Activated effector memory CD4-positive, alpha-beta T cell treated with anti-CD3 and anti-CD28 coated beads, Interleukin-2, amount 50 U/mL, for 16 hours (primary cell): Measurements from ENCODE around the gene AFF1.
"Not testable (repeated sequence)": the region's sequence is repeated elsewhere in the genome, so short reads cannot be mapped to it uniquely, and the experiment has no call there.

Experiments
- DNase-seq: peaks from one replicate; pipeline ENCODE4 v3.0.0-alpha.2; 2020

The AFF1 gene

DNA sequence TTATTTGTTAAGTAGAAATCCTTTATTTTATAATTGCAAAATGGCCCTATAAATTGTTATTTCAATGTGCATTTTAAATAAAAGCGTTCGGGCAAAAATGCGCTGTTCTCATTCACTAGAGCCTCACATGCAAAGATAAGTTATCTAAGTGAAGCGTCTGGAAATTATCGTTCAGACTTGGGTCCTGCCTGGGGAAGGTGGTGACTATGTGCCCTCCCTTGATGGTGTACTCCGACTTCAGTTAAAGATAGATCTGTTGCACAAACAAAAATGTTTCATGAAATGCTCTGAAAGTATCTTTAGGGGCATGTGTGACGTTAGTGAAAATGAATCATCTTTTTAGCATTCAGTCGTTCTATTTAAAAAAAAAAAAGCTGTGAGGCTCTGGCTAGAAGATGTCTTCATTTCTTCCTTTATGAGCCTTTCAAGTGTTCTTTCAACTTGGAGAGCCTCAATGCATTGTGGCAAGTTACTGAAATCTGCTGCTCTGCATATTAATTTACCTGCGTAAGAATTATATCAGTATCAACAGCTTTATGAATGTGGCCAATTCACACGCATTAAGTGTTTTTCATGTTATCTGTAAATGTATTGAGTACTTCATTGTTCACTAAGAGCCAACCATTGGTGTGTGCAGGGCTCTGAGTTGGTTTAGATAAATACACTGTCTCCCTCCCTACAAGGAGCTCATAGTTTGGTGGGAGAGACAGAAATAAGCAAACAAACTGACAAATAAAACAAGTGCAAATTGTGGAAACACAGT, 83.0 kb downstream of the AFF1 start:
- no peak for DNase-seq

DNA sequence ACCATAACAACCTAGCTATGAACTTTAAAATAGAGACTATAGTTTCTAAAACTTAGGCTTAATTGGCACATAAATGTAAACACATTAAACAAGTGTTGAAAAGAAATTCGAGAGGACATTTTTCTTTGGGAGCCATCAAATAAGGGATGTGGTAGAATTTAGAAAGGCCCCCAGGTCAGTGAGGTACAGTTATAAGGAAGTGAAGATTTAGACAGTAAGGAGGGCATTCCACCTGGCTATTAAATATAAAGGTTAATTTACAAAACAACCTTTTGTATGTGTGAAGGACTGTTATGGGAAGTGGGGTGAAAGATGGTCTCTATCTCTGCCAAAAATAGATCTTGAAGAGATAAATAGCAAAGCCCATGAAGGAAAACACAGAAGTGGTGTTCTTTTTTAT, 83.9 kb downstream of the AFF1 start:
- no peak for DNase-seq

DNA sequence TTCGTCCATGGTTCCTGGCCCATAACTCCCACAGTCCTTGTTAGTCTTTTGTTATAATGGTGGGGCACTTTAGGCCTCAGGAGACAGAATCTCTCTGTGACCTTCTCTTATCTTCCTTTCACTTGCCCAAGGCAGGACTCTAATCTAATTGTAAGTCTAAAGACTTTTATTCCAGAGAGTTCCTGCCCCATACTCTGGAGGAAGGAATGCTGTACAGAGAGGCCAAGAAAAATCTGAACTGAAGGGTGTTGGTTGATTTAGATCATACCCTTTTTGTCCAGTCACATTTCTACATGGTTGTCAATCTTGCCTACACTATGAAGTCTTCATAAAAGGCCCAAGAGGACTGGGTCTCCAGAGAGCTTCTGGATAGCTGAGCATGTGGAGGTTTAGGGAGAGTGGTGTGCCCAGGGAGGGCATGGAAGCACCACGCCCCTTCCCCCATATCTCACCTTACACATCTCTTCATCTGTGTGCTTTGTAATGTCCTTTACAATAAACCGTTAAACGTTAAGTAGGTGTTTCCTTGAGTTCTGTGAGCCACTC, 84.5 kb downstream of the AFF1 start:
- DNase-seq, result no peak

DNA sequence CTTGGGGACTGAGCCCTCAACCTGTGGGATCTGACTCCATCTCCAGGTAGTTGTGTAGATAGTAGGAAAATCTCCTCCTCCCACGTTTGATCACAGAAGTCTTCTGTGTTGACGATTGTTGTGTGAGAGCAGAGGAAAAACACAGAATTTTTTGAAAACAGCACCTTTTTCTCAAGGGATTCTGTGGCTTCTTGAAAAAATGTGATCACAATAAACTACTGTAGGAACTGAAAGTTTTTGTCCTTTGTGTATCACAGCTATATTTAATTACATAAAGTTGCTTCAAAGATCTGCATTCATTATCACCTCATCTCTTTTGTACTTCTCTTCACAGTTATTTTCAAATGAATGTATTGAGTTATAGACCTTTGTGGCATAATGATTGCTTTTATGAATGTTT, 85.1 kb downstream of the AFF1 start:
- DNase-seq, result no peak

DNA sequence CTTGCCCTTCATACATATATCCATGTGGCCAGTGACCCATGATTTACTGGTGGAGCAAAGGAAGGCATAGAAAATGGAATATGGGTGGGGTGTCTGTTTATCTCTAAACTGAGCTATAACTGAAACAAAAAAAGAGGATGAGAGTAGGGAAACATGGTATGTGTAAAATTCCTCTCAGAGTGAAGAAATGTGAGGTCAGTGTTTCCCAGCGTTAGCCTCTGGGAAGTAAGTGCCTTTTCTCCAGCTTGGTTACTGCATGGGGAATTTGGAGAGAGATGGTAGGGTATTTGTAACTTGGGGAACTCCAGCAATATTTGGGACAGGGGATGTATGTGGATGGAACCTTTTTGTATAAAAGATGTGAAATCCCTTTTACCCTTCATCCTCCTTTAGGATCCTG, 89.4 kb downstream of the AFF1 start:
- DNase-seq, result no peak

DNA sequence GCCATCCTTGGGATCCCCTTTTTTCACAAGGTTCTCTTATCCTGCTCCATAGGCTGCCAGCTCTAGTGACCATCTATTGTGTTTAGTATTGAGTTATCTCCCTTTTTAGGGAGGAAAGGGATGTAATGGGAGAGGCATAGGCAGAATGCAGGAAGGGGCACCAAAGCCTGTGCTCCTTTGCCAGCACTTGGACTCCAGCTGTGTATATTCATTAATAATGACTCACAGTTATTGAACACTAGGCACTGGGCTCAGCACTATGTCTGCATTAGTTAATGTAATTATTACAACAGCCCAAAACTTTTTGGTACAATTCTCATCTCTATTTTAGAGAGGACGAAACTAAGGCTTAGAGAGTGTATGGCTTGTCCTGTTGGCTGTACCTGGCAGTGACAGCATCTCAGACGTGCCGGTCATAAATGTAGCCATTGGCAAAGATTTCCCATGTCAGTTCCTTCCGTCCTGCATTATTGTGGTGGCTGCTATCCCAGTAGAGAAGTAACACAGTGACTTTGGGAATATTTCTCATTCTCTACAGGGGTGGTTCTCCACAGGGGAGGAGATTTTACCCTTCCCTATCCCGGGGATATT, 90.3 kb downstream of the AFF1 start:
- no peak for DNase-seq

DNA sequence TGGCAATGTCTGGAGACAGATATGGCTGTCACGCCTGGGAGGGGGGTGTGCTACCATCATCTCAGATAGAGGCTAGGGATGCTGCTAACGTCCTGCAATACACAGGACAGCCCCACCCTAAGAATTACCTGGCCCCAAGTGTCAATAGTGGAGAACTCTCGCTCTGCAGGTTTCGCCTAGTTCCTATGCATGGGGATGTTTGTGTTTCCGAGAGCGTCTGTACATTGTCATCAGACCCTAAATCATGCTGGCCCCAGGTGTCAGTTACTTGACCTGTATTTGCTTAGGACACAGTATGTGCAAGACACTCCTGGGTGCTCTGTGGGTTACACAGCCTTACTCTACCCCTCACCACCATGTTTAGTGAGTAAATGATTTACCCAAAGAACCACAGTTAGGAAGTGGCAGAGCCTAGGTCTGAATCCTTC, 90.8 kb downstream of the AFF1 start:
- no peak for DNase-seq

DNA sequence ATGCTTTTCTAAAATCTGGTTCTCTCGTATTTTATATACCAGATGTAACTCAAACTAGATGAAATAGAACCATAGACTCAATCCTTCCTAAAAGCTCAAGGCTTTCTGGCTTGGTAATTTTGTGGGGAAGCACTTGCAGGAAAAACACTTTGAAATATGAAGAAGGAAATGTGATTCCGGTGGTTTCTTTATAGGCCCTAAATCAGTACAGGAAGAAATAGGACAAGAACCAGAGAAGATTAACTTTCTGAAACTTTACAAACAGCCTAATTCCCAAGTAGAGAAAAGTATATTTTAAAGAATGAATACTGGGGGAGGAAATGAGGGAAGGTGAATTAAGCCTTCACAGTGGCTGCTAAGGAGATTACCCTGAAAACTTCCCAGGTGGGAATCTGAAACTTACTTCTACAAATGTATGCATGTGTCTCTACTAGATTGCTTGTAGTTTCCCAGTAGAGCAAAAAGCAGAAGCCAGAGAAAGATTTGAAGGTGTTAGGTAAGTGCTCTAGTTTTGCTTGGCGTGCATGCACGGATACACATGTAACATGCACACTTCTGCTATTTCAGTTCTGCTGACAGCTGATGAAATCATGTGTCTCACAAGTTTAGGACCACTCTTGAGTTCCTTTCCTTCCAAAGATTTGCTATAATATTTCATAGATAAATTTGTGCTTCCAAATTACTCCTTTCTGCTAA, 92.1 kb downstream of the AFF1 start:
- DNase-seq, result no peak

DNA sequence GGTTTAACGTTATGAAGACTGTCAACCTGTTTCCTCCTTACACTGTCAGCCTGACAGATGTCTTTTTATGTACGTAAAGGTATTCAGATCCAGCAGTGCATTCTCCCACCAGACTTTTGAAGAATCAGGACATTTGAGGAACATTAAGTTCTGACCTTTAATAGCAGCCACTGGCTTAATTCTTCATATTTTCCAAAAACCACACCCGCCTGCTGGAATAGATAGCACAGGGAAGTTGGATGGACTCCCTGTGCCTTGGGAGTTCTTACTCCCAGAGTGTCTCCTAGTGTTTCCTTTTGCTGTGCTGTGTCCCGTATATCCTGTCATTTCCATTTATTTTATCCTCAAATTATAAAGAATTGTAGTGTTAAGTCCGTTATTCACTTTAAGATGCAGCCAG, 94.5 kb downstream of the AFF1 start:
- DNase-seq, result no peak

DNA sequence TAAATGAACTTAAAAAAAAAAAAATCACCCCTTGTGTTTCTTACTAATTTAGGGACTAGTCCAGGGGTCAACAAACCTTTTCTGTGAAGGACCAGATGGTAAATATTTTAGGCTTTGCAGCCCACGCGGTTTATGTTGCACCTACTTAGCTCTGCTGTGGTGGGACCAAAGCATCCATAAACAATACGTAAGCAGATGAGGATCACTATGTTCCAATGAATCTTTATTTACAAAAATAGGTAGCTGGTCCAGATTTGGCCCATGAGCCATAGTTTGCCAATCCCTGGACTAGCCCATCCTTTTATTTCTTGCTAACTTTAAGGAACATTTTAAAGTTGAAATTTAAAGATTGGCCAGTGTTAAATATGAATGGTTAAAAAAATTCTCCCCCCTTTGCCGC, 95.3 kb downstream of the AFF1 start:
- DNase-seq, result no peak

DNA sequence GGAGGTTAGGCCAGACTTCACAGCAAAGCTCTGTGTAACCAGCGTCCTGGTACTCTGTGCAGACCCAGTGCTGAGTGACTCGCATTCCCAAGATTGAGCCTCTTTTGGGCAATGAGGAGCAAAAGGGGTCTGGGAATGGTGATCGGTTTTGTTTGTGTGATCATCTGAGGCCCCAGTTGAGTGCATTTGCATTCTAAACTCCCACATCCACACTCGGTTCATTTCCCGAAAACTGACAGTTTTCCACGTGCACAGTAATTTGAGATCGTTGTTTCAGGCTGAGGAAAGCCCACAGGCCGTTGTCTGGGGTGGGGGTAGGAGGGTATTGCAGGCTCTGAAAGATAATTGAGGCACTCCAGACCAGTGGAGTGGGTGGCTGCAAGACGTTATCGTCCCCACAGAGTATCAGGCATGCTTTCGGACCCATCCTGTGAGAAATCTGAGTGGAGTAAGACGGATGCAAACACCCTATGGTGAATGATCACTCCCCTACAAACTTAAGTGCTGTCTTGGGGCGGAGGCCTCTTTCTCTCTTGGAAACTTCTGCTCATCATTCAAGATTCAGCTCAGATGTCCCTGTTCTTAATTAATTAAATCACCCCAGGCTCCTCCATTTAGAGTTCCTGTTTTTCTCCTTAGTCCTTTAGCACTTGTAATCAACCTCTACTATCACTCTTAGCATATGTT, 96.1 kb downstream of the AFF1 start:
- no peak for DNase-seq

DNA sequence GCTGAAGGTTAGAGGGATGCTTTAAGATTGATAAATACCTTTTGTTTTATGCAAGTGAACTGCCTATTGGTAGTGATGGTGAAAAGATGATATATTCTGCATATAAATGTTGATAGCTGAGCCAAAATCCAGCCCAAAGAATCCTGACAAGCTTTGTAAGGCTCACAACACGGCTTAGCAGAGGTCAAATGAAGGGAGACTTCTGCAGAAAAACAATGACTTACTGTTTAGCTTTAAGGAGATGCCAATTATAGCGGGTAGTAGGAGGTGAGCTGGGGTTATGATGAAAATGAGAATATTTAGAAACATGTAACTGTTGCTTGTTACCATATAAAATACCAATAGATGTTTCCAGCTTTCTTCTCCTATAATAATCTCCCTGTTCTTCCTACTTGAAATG, 97.1 kb downstream of the AFF1 start:
- DNase-seq, result no peak

DNA sequence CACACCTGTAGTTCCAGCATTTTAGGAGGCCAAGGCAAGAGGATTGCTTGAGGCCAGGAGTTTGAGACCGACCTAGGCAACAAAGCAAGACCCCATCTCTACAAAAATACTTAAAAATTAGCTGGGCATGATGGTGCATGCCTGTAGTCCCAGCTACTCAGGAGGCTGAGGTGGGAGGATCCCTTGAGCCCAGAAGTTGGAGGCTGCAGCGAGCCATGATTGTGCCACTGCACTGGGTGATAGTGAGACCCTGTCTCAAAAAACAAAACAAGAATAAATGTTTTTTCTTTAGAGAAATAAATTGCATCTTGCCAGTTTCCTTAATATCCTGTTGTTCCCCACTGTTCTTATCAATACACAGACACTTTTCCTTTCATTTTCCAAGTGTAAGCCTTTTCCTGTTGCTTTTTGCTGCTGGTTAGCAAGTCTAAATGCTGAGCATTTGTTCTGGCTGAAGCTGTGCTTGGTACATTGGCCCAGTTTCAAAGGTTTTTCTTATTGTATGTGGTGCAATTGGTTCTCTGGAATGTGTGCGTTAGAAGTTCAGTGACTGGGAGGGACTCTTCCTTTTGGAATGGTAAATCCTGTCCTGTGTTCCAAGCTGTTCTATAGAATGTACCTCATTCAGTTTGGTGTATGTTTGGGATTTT, 98.2 kb downstream of the AFF1 start:
- no peak for DNase-seq

DNA sequence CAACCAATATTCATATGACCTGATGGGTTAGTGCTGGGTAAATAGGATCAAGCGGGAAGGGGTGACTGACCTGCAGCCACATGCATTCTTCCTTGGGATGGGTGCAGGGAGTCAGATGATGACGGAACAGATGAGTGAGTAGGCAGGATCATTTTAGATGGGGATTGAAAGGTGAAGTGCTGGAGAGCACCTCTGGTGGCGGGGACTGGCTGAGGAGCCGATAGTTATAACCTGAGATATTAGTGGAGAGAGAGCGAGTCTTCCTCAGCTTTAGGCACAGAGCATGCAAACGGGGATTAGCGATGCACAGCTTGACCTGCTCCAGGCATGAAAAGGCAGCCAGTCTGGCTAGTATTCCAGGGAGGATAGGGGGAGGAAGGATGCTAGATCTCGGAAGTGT, 99.1 kb downstream of the AFF1 start:
- DNase-seq, result no peak

DNA sequence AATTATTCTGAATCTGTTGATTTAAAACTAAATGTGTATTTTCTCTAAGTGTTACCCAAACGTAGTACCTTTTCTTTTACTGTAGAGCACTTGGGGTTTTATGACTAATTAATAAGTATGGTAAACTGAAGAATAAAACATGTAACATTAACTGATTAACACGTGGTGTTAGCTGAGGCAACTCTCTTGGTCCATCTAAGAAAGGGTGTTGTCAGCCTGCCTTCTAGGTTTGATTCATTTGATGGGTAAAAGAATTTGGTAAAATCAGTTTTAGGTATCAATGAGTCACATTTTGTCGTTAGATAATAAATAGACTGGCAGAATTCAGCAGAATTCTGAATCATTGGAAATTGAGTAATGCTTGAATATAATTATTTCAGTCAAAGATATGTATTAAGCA, 99.7 kb downstream of the AFF1 start:
- no peak for DNase-seq

DNA sequence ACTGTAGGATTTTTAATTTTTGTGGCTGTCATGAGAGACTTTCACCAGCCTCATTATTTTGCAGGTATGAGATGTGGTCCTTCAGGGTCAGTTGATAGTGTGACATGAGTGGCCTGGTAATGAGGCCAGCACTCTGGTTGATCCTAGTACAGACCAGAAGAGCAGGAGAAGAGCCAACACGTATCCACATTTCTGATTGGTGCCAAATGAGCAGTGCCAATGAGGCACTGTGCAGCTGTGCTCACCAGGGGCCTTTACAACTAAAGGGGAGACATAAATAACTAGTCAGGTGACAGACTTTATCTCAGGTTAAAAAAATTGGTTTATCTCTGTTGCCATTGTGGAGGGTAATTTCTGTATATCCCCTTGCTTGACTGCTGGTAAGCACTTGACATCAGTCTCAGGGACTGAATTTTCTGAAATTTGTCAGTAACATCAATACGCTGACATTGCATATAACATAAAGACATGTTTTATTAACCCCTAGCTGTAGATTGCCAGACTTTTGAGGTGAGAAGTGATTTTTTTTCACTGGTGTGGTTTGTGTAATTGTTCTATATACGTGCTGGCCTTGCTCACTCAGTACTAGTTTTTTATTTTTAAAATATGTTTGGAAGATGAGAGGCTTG, 101.2 kb downstream of the AFF1 start:
- no peak for DNase-seq

DNA sequence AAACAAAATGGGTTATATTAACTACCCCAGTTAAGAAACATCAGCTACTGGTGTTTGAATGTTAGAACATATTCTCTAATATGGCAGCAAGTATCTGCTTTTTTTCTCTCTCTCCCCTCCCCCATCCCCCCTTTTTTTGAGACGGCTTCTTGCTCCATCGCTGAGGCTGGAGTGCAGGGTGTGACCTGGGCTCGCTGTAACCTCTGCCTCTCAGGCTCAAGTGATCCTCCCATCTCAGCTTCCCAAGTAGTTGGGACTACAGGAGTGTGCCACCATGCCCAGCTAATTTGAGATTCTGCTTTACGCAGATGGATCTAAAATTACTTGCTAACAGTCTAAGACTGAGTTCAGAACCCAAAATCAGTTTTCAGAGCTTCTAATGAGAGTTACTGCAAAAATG, 101.9 kb downstream of the AFF1 start:
- DNase-seq, result no peak

DNA sequence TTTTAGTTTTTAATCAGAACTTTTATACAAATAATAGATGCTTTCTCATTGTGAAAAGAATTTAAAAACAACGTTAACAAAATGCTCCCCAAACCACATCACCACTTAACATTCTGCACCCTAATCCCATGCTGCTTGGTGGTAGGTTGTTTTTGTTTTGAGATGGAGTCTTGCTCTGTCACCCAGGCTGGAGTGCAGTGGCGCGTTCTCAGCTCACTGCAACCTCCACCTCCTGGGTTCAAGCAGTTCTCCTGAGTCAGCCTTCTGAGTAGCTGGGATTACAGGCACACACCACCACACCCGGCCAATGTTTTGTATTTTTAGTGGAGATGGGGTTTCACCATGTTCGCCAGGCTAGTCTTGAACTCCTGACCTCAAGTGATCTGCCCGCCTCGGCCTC, 102.4 kb downstream of the AFF1 start:
- not testable (repeated sequence) for DNase-seq

DNA sequence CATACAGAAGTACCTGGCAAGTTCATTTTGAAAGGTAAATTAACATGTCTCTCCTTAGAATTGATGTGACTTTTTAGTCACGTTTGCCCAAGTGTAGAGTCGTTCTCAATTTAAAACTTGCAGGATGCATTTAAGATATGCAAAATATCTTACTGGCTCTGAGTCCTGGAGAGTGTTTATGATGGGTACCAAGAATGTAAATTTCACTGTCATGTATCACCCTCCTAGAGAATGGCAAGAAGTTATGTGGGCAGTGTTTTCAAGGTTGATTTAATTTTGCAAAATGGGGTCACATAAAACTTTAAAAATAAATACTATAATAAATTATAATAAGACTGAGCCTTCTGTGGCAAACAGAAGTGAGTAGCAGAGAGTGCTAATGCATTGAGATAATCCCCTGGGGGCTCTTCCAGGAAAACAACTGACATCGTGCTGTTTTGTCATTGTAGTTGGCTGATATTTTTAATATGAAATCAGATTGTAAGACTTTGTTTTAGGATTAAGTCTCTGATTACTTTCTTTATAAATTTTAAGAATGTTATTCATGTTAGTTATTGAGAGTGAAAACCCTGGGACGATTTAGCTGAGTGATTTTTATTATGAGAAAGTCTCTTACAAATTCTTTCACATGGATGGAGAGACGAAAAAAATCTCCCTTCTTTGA, 103.0 kb downstream of the AFF1 start:
- DNase-seq, result no peak

DNA sequence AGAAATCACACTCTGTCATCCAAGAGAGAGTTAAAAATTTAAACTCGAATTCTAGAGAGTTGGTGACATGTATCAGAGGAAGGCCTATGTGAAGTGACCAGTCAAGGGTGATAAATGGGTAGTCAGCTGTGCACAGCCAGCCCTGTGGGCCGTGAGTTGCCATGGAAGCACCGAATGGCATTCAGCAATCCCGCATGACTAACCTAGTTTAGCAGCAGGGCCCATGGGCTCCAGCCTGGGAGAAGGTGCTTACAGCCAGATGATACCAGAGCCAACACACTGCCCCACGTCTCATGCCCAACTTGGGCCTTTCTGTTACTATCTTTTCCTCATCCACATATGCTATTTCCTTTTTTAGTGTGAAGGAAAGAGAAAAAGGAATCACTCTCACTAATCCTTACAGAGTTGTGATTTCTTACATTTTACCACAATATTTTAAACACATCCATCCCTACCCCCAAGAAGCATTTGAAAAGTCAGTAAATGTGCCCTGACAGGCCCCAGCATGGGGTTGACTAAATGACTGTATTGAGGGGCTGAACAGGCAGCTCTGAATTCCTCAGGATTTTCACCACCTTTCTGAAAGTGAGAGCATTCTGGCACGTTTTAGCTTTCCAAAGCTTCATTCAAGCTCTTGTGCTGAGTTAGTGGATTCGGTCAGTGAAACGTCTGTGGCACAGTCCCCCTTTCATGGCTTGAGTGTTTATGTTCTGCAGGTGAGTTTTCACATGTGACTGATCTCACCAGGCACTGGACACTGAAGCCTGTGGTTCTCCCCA, 104.2 kb downstream of the AFF1 start:
- DNase-seq, result no peak

DNA sequence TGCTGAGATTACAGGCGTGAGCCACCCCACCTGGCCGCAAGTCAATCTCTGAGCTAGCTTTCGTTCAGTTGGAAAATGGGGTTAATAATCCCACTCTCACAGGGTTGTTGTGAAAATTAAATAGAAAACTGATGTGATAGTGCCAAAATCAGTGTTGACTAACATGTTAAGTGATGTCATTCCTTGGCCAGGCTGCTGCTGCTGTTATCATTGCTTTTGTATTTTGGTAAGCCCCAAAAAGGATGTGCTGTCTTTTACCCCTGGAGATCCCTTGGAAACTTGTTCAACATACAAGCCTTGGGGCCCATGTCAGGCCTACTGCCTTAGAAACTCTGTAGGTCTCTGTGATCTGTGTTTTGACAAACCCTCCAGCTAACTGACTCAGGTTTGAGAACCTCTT, 106.3 kb downstream of the AFF1 start:
- DNase-seq, result no peak
